Measurements from ENCODE around the gene NLRX1.
A peak's percentile ranks its signal among the peaks of the same experiment; 100 is the strongest.

NLRX1 gene

DNA sequence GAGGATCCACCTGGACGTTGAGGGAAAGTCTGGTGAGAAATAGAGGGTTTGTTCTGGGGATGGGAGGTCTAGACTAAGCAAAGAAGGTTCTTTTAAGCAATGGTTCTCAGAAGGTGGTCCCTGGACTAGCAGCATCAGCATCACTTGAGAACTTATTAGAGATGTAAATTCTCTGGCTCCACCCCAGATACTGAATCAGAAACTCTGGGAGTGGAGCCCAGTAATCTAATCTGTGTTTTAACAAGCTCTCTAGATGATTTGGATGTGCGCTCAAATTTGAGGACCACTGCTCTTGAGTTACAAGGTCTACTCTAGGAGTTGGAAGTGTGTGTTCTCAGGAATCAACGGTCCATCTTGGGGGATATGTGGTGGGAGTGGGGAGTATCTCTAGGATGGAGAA lies 23.0 kb upstream of the NLRX1 start:
- Mint-ChIP-seq H3K27me3 (peaks cover 44% of the 10 kb centered on the region), H3K4me1 (peaks cover 11% of the 10 kb centered on the region)

DNA sequence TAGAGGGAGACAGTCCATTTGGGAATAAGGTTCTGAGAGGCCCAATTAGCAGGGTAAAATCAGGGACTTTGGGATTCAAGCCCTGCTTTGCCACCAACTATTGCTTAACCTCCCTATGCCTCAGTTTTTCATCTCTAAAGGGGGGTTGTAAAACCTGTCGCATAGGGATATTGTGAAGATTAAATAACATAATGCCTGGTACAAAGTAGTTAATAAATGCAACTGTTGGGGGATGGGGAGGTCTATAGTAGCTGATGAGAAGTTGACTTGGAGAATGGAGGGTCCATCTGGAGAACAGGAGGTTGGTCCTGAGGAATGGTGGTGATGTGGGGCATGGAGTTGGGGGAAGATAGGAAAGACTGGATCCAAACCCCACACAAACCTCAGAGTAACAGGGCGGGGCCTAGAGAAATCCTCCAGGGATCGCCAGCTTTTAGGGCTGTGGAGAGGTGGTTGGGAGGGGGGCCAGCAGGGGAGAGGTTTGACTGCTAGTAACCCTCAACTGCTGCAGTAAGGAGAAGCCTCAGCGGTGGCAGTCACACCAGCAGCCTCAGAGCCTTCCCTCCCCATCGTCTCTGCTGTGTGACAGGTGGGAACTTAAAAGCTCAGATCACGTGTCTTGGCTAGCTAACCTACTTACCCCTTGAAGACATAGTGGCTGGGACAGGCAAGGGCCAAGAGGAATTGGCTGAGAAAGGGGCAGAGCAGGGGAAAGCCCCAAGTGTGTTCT lies 20.8 kb upstream of the NLRX1 start:
- DNase-seq (ENCODE audit: low spot score in 2 of 2), result no peak
- H3K4me1 Mint-ChIP-seq, result peaks cover 11% of the 10 kb centered on the region
- H3K9me3 Mint-ChIP-seq, result no peaks in the 10 kb centered on the region
- peak; percentile 26 for ATAC-seq (replicated peaks; ENCODE audit: extremely low read depth, poor library complexity, severe bottlenecking)
- H3K27me3 Mint-ChIP-seq, result peaks cover 43% of the 10 kb centered on the region
- H3K36me3 Mint-ChIP-seq (ENCODE audit: insufficient read depth), result no peaks in the 10 kb centered on the region
- peak overlapping the region; percentile 53 for H3K4me3 Mint-ChIP-seq
- H3K27ac Mint-ChIP-seq (ENCODE audit: low read depth), result no peak overlapping the region

More for the DNA sequence above, 23.0 kb upstream of the NLRX1 start:
- H3K9me3 Mint-ChIP-seq, result no peaks in the 10 kb centered on the region
- DNase-seq (ENCODE audit: low spot score in 2 of 2), result no peak
- no peak overlapping the region for H3K27ac Mint-ChIP-seq (ENCODE audit: low read depth)
- ATAC-seq (replicated peaks; ENCODE audit: extremely low read depth, poor library complexity, severe bottlenecking), result no peak
- H3K4me3 Mint-ChIP-seq, result no peak overlapping the region
- no peaks in the 10 kb centered on the region for H3K36me3 Mint-ChIP-seq (ENCODE audit: insufficient read depth)

DNA sequence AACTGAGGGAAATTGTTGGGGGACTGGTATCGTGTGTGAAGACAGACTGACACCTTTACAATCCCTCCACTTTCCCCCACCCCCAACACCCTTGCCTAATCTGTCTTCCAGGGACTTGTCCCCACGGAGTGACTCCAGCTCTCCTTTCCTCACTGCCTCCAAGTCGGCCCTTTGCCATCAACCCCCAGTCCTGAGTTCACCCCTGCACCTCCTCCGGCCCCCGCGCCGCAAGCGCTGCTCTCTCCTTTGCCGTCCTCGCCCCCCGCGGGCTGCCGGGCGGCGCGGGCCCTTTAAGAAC lies 19.9 kb upstream of the NLRX1 start:
- no peak for DNase-seq (ENCODE audit: low spot score in 2 of 2)

DNA sequence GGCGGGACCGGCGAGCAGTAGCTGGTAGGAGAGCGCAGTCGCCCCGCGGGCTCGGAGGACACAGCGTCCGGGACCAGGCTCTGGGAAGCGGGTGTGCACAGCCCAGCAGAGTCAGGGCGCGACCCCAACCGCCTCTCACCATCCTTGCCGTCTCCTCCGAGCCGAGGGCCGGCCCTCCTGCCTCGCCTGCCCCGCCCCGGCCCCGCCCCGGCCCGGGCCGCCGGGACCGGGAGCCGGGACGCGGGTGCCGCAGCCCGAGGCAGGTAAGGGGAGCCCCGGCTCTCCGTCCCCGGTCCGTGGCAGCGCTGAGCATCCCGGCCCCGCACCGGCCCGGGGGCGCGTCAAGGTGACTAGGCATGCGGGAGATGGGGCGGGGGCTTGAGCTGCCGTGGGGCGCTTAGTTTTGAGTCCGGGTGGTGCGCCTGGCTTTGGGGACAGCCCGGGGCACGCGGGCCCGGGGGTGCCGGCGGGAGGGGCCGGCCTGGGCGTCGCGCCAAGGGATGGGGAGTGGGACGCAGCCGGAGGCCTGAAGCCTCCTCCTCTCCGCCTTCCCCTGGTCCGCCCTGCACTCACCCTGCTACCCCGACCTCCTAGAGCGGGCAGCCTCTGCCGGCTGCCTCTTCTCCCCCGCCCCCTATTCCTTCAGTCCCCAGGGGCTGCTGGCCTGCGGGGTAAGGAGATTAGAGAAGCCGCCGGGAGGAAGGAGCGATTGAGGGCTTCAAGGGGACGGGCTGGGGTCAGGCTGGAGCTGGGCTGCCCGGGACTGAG lies 19.3 kb upstream of the NLRX1 start, which contains the start of gene ABCG4:
Gene ABCG4 (plus strand): TSS at position 35 of the 768 bp plus-strand sequence. CDS start 914 bp downstream, outside the sequence.
- H3K4me1 Mint-ChIP-seq, result peaks cover 11% of the 10 kb centered on the region
- peak within 1 kb of the TSS; percentile 53 for H3K4me3 Mint-ChIP-seq
- no peaks in the 10 kb centered on the region for H3K36me3 Mint-ChIP-seq (ENCODE audit: insufficient read depth)
- no peak within 1 kb of the TSS for H3K27ac Mint-ChIP-seq (ENCODE audit: low read depth)
- peaks cover 57% of the 10 kb centered on the region for H3K27me3 Mint-ChIP-seq
- no peaks in the 10 kb centered on the region for H3K9me3 Mint-ChIP-seq
- no peak for DNase-seq (ENCODE audit: low spot score in 2 of 2)
- ATAC-seq (replicated peaks; ENCODE audit: extremely low read depth, poor library complexity, severe bottlenecking), result no peak

More for the DNA sequence above, 19.9 kb upstream of the NLRX1 start:
- H3K4me1 Mint-ChIP-seq, result peaks cover 11% of the 10 kb centered on the region
- no peak overlapping the region for H3K27ac Mint-ChIP-seq (ENCODE audit: low read depth)
- peak overlapping the region; percentile 53 for H3K4me3 Mint-ChIP-seq
- peaks cover 52% of the 10 kb centered on the region for H3K27me3 Mint-ChIP-seq
- H3K36me3 Mint-ChIP-seq (ENCODE audit: insufficient read depth), result no peaks in the 10 kb centered on the region
- no peaks in the 10 kb centered on the region for H3K9me3 Mint-ChIP-seq
- ATAC-seq (replicated peaks; ENCODE audit: extremely low read depth, poor library complexity, severe bottlenecking), result no peak

DNA sequence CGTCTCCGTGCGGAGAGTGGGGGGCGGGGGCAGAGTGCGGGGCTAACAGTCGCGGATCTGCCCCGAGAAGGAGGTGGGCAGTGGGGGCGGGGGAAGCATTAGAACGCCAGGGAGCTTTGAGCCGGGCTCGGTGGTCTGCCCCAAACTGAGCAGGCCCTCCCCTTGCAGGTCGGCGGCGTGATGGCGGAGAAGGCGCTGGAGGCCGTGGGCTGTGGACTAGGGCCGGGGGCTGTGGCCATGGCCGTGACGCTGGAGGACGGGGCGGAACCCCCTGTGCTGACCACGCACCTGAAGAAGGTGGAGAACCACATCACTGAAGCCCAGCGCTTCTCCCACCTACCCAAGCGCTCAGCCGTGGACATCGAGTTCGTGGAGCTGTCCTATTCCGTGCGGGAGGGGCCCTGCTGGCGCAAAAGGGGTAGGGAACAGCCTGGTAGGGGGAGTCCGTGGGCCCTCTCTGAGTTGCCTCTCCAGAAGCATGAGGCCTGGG lies 18.7 kb upstream of the NLRX1 start:
- no peak for DNase-seq (ENCODE audit: low spot score in 2 of 2)
- Mint-ChIP-seq H3K27ac (ENCODE audit: low read depth) (no peak overlapping the region), H3K4me1 (peaks cover 11% of the 10 kb centered on the region), H3K36me3 (ENCODE audit: insufficient read depth) (no peaks in the 10 kb centered on the region), H3K27me3 (peaks cover 60% of the 10 kb centered on the region), H3K9me3 (no peaks in the 10 kb centered on the region), H3K4me3 (peak overlapping the region; percentile 21)
- no peak for ATAC-seq (replicated peaks; ENCODE audit: extremely low read depth, poor library complexity, severe bottlenecking)

DNA sequence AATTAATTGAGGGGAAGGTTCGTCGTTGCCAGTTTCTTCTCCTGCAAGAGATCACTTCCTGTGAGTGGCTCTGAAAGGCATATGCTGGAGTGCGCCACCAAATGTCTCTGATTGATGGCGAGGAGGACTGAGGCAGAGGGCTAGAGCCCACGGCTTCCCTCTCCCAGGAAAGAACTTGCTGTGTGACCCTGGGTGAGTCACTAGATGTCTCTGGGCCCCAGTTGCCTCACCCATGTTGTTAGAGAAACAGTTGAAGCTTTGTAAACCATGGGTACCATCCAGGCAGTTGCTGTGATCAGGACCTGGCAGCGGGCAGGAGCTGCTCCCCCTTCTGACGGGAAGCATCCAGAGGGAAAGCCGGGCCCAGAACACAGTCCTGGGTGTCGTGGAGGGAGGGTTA lies 16.5 kb upstream of the NLRX1 start:
- Mint-ChIP-seq H3K9me3 (no peaks in the 10 kb centered on the region), H3K27me3 (peaks cover 60% of the 10 kb centered on the region), H3K4me1 (peaks cover 11% of the 10 kb centered on the region), H3K27ac (ENCODE audit: low read depth) (no peak overlapping the region), H3K36me3 (ENCODE audit: insufficient read depth) (no peaks in the 10 kb centered on the region), H3K4me3 (no peak overlapping the region)
- no peak for DNase-seq (ENCODE audit: low spot score in 2 of 2)
- no peak for ATAC-seq (replicated peaks; ENCODE audit: extremely low read depth, poor library complexity, severe bottlenecking)

DNA sequence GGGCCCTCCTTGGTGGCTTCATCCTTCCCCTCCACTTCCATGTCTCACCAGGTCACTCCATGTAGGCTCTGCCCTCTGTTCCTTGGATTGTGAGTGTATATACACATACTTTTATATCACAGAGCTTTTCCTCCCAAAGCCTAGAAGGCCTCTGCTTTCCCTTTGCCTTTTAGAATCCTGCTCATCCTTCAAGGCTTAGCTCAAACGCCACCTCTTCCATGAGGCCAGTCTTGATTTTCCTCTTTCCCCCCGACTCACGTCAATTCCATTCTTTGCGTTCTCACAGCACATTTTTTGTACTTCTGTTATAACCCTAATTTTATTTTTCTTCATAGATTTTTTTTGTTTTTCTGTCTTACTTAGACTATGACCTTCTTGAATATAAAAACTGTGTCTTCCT lies 15.9 kb upstream of the NLRX1 start:
- Mint-ChIP-seq H3K4me1 (peaks cover 8% of the 10 kb centered on the region), H3K27ac (ENCODE audit: low read depth) (no peak overlapping the region), H3K4me3 (no peak overlapping the region), H3K36me3 (ENCODE audit: insufficient read depth) (no peaks in the 10 kb centered on the region), H3K27me3 (peaks cover 54% of the 10 kb centered on the region), H3K9me3 (no peaks in the 10 kb centered on the region)
- no peak for ATAC-seq (replicated peaks; ENCODE audit: extremely low read depth, poor library complexity, severe bottlenecking)
- DNase-seq (ENCODE audit: low spot score in 2 of 2), result no peak

DNA sequence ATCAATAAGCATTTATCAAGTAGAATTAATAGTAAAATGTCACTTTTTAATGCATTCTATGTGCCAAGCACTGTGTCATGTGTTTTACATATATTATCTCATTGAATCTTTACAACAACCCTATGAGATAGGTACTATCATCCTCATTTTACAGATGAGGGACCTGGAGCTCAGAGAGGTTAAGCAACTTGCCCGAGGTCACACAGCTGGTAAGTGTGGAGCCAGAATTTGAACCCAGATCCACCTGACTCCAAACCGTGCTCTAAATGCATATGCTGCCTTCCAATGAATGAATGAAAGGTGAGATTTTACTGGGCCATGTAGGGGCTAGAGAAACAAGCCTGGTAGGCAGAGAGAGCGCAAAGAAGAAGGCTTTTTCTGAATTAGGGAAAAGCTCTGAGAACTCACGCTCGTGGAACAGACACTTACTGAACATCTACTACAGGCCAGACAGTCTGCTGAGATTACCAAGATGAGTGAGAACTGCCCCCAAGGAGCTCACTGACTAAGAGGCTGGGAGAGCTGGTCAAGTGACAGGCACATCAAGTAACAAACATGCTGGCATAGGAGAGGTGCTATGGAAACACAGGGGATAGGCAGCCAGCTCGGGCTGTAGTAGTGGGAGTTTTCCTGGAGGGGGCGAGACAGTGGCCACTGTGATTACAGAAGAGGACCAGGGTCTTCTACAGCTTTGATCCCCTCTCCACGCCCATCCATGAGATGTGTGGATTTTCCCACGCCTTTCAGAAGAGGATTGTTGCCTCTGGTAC lies 15.3 kb upstream of the NLRX1 start:
- H3K4me3 Mint-ChIP-seq, result no peak overlapping the region
- no peak overlapping the region for H3K27ac Mint-ChIP-seq (ENCODE audit: low read depth)

DNA sequence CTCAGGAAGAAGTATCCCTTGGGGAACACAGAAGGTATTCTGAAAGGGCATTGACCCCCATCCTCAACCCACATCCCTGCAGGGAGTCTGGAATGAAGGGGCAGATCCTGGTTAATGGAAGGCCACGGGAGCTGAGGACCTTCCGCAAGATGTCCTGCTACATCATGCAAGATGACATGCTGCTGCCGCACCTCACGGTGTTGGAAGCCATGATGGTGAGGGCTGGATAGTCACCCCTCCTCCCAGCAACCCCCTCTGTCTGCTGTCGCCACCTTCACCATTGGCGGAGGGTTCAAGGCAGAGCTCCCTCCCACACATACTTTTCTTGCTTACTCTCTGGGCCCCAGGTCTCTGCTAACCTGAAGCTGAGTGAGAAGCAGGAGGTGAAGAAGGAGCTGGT lies 14.3 kb upstream of the NLRX1 start:
- no peak overlapping the region for H3K27ac Mint-ChIP-seq (ENCODE audit: low read depth)
- H3K4me1 Mint-ChIP-seq, result no peaks in the 10 kb centered on the region
- peaks cover 45% of the 10 kb centered on the region for H3K27me3 Mint-ChIP-seq
- no peak for DNase-seq (ENCODE audit: low spot score in 2 of 2)
- no peaks in the 10 kb centered on the region for H3K9me3 Mint-ChIP-seq
- no peak for ATAC-seq (replicated peaks; ENCODE audit: extremely low read depth, poor library complexity, severe bottlenecking)
- no peaks in the 10 kb centered on the region for H3K36me3 Mint-ChIP-seq (ENCODE audit: insufficient read depth)
- H3K4me3 Mint-ChIP-seq, result no peak overlapping the region

More for the DNA sequence above, 15.3 kb upstream of the NLRX1 start:
- H3K36me3 Mint-ChIP-seq (ENCODE audit: insufficient read depth), result no peaks in the 10 kb centered on the region
- ATAC-seq (replicated peaks; ENCODE audit: extremely low read depth, poor library complexity, severe bottlenecking), result no peak
- H3K9me3 Mint-ChIP-seq, result no peaks in the 10 kb centered on the region
- no peak for DNase-seq (ENCODE audit: low spot score in 2 of 2)
- peaks cover 48% of the 10 kb centered on the region for H3K27me3 Mint-ChIP-seq
- peaks cover 2% of the 10 kb centered on the region for H3K4me1 Mint-ChIP-seq

DNA sequence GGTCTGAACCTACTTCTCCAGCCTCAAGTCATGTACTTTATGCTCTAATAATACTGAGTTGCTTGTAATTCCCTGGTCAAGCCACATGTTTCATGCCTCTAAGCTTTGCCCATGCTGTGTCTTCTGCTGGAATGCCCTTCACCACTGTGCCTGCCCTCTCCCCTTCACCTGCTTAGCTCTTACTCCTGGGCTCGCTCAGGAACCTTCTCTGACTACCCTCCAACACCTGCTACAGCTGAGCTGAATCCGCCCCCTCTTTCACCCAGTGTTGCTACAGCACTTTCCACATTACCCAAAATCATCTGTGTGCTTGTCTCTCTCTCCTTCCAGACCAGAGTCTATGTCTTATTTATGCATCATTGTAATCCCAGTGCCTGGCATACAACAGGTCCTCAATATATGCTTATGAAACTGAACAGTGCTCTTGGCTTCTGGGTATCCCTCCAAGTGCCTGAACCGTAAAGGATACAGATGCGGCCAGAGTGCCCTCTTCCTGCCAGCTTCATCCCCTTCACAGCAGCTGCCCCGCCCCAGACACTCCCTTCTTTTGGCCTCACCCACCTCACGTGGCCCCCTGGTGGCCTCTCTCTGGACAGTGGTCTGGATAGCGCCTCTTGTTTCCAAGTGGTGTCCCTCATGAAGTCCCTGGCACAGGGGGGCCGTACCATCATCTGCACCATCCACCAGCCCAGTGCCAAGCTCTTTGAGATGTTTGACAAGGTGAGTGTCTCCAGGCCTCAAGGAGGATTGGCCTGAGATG lies 12.6 kb upstream of the NLRX1 start:
- ATAC-seq (replicated peaks; ENCODE audit: extremely low read depth, poor library complexity, severe bottlenecking) (no peak), DNase-seq (ENCODE audit: low spot score in 2 of 2) (no peak)
- no peaks in the 10 kb centered on the region for H3K9me3 Mint-ChIP-seq

DNA sequence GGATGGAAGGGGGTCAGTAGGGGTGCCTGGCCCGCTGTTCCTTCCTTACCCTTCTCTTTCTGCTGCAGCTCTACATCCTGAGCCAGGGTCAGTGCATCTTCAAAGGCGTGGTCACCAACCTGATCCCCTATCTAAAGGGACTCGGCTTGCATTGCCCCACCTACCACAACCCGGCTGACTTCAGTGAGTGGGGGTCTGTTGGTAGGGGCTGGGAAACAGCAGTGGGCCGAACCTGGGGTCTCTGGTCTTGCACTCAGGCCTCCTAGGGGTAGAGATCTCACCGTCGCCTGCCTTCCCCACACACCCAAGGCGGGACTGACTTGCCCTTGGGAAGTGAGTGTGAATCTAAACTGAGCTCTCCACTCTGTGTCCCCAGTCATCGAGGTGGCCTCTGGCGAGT lies 12.0 kb upstream of the NLRX1 start:
- DNase-seq (ENCODE audit: low spot score in 2 of 2), result no peak
- H3K9me3 Mint-ChIP-seq, result no peaks in the 10 kb centered on the region
- H3K4me1 Mint-ChIP-seq, result no peaks in the 10 kb centered on the region
- H3K27ac Mint-ChIP-seq (ENCODE audit: low read depth), result no peak overlapping the region
- H3K36me3 Mint-ChIP-seq (ENCODE audit: insufficient read depth), result no peaks in the 10 kb centered on the region
- H3K27me3 Mint-ChIP-seq, result peaks cover 45% of the 10 kb centered on the region
- ATAC-seq (replicated peaks; ENCODE audit: extremely low read depth, poor library complexity, severe bottlenecking), result no peak
- no peak overlapping the region for H3K4me3 Mint-ChIP-seq

More for the DNA sequence above, 12.6 kb upstream of the NLRX1 start:
- peaks cover 45% of the 10 kb centered on the region for H3K27me3 Mint-ChIP-seq
- no peaks in the 10 kb centered on the region for H3K4me1 Mint-ChIP-seq
- no peak overlapping the region for H3K27ac Mint-ChIP-seq (ENCODE audit: low read depth)
- H3K4me3 Mint-ChIP-seq, result no peak overlapping the region
- no peaks in the 10 kb centered on the region for H3K36me3 Mint-ChIP-seq (ENCODE audit: insufficient read depth)

DNA sequence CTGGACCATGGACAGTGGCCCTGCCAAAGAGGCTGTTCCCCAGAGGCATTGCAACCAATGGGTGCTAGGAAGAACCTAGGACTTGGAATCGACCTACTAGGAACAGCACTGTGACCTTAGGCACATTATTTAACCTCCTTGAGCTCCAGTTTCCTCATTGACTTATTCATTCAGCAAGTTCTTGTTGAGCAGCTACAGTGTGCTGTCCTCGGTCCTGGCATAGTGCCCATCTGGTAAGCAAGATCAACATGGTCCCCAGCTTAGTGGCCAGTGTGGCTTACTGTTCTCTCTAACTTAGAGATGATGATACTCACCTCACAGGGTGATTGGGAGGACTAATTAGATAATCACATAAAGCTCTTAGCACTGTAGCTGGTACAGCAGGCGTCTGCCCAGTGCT lies 11.5 kb upstream of the NLRX1 start:
- H3K4me3 Mint-ChIP-seq, result no peak overlapping the region
- H3K4me1 Mint-ChIP-seq, result no peaks in the 10 kb centered on the region
- DNase-seq (ENCODE audit: low spot score in 2 of 2) (no peak), ATAC-seq (replicated peaks; ENCODE audit: extremely low read depth, poor library complexity, severe bottlenecking) (no peak)
- H3K27ac Mint-ChIP-seq (ENCODE audit: low read depth), result no peak overlapping the region
- no peaks in the 10 kb centered on the region for H3K36me3 Mint-ChIP-seq (ENCODE audit: insufficient read depth)
- no peaks in the 10 kb centered on the region for H3K9me3 Mint-ChIP-seq
- peaks cover 45% of the 10 kb centered on the region for H3K27me3 Mint-ChIP-seq
